K562 (cell line): ENCODE measurements around the gene C11orf58. TPM values are rescaled to one million over a fixed set of nuclear protein-coding genes. Genes with fewer than 3 reads are reported as not detected.

Experiments used
- BRD4 ChIP-seq: fragments of 200-600 bp; sonication (generic); IDR thresholded peaks from 2 replicates; pipeline ENCODE4 v1.6.1; 2017; ENCODE audit warnings: inconsistent platforms
- HOMEZ ChIP-seq: fragments of 250-450 bp; sonication (Bioruptor Pico); IDR thresholded peaks from 2 replicates; pipeline ENCODE4 v1.4.0; 2020; ENCODE audit warnings: mild to moderate bottlenecking, moderate library complexity
- HOXB6 ChIP-seq: fragments of 250-450 bp; sonication (Bioruptor Pico); IDR thresholded peaks from 2 replicates; pipeline ENCODE4 v1.5.1; 2022; ENCODE audit warnings: mild to moderate bottlenecking, borderline replicate concordance
- KAT7 ChIP-seq: sonication (generic); formaldehyde crosslinking; IDR thresholded peaks from 2 replicates; pipeline ENCODE4 v1.8.0; 2022; ENCODE audit warnings: missing genetic modification reagents, mild to moderate bottlenecking, borderline replicate concordance
- POLR2G ChIP-seq: fragments of 200-400 bp; formaldehyde crosslinking; IDR thresholded peaks from 2 replicates; pipeline ENCODE4 v1.6.1; 2017; ENCODE audit warnings: low read depth, mild to moderate bottlenecking, antibody characterized with exemption, low read length, moderate library complexity
- POLR3A ChIP-seq: IDR thresholded peaks from 2 replicates; pipeline ENCODE4 v1.6.1; 2011; ENCODE audit warnings: borderline replicate concordance, mild to moderate bottlenecking, moderate library complexity; ENCODE audit not compliant: insufficient read length, insufficient read depth; ENCODE audit errors: extremely low read depth
- PTBP1 ChIP-seq: fragments of 200-400 bp; formaldehyde crosslinking; IDR thresholded peaks from 2 replicates; pipeline ENCODE4 v1.6.1; 2017; ENCODE audit warnings: low read depth, low read length
- RAD21 ChIP-seq, 2 experiments: fragments of 250-450 bp in 1 of 2; fragments of 450-650 bp in 1 of 2; sonication (Bioruptor Pico) in 1 of 2; formaldehyde crosslinking in 1 of 2; IDR thresholded peaks in 1 of 2; conservative IDR thresholded peaks in 1 of 2; 2 replicates each; pipeline versions ENCODE4 v1.4.0 to v1.8.0; 2020 to 2022; ENCODE audit warnings: mild to moderate bottlenecking in 2 of 2, moderate library complexity in 1 of 2
- XRCC5 ChIP-seq: fragments of 200-400 bp; formaldehyde crosslinking; IDR thresholded peaks from 2 replicates; pipeline ENCODE4 v1.6.1; 2017; ENCODE audit warnings: low read depth, mild to moderate bottlenecking, low read length
- polyA plus RNA-seq, 8 experiments: library from polyadenylated mRNA; depleted of rRNA in 4 of 8; stranded (reverse) in 5 of 8; unstranded in 3 of 8; fragments of >200 nt; fragmentation: Nextera tagmentation in 2 of 8; fragmentation: Illumina TruSeq in 1 of 8; extraction: Ambion mirVana in 2 of 8; extraction: Trizol in 1 of 8; gene quantifications; 2 replicates each; pipeline versions ENCODE4 v1.2.1 to v1.2.3, GENCODE V29; 2011 to 2014; ENCODE audit warnings: inconsistent platforms in 1 of 8, missing spikeins in 1 of 8
- total RNA-seq, 7 experiments: library from RNA; depleted of rRNA in 6 of 7; stranded (reverse); fragments of >200 nt in 6 of 7; fragmentation: Illumina TruSeq in 2 of 7; extraction: Trizol in 2 of 7; gene quantifications; 2 replicates each; pipeline versions ENCODE4 v1.2.1 to v1.2.3, GENCODE V29; 2011 to 2021; ENCODE audit warnings: low replicate concordance in 1 of 7
- TF ChIP-seq, protein P1 (sequence below), 2 experiments: fragments of 450-650 bp; formaldehyde crosslinking in 1 of 2; IDR thresholded peaks; 2 replicates each; pipeline versions ENCODE4 v1.4.0 to v1.6.1; 2014 to 2020; ENCODE audit warnings: mild to moderate bottlenecking in 2 of 2, borderline replicate concordance in 1 of 2, low read depth in 1 of 2
- TF ChIP-seq, protein P2 (sequence below), 2 experiments: IDR thresholded peaks; 2 replicates each; pipeline ENCODE4 v1.6.1; 2011; ENCODE audit warnings: borderline replicate concordance in 1 of 2, control low read depth in 1 of 2, low read depth in 1 of 2, low read length in 1 of 2, mild to moderate bottlenecking in 1 of 2, mixed read lengths in 1 of 2, moderate library complexity in 1 of 2; ENCODE audit not compliant: insufficient read depth in 1 of 2, insufficient read length in 1 of 2, poor library complexity in 1 of 2, severe bottlenecking in 1 of 2; ENCODE audit errors: extremely low read depth in 1 of 2

The C11orf58 gene
- total and polyA plus RNA-seq, 9 of the 15 experiments (the other 6 are each of a cell fraction or from before 2014, with no cell fraction given): 104 to 421 (median 247) TPM

DNA sequence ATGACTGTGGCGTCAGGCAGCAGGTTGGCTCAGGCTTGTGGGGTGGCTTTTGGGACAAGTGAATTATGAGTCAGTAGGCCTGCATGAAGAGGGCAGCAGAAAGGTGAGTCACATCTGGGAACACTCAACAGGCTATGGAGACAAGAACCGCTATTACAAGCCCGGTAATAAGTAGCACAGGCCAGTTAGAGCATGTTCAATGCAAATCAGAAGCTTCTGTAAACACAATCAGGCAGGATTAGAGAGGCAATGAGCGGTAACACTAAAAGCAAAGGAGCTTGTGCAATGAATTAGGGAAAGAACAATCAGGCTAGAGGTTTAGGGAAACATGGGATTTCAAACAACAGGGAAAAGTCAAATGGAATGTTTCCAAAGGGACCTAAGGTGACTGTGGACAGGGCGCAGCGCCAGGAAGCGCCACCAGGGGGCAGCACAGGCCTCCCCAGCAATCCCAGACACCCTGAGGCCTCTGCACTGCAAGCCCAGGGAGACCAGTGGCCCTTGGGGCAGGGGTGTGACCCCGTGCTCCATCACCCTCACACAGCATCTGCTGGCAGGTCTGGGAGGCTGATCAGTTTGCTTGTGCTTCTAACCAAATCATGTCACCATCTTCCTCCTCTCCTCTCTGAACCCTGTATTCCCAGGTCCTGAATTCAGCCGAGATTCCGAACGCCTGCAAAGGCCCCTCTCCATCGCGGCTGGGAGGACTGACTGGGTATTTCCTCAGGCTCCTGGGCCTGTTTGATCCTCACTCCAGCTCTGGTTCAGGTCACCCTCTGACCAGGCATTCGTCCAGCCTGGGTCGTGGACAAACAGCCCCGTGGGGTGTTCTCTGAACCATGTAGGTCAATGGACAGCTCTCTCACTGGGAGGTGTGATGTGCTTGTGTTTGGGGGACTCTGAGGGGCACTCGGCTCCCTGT, 50.0 kb downstream of the C11orf58 start (continued):
- TF ChIP-seq, protein P1, sequence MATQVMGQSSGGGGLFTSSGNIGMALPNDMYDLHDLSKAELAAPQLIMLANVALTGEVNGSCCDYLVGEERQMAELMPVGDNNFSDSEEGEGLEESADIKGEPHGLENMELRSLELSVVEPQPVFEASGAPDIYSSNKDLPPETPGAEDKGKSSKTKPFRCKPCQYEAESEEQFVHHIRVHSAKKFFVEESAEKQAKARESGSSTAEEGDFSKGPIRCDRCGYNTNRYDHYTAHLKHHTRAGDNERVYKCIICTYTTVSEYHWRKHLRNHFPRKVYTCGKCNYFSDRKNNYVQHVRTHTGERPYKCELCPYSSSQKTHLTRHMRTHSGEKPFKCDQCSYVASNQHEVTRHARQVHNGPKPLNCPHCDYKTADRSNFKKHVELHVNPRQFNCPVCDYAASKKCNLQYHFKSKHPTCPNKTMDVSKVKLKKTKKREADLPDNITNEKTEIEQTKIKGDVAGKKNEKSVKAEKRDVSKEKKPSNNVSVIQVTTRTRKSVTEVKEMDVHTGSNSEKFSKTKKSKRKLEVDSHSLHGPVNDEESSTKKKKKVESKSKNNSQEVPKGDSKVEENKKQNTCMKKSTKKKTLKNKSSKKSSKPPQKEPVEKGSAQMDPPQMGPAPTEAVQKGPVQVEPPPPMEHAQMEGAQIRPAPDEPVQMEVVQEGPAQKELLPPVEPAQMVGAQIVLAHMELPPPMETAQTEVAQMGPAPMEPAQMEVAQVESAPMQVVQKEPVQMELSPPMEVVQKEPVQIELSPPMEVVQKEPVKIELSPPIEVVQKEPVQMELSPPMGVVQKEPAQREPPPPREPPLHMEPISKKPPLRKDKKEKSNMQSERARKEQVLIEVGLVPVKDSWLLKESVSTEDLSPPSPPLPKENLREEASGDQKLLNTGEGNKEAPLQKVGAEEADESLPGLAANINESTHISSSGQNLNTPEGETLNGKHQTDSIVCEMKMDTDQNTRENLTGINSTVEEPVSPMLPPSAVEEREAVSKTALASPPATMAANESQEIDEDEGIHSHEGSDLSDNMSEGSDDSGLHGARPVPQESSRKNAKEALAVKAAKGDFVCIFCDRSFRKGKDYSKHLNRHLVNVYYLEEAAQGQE (IDR thresholded peaks at IDR 0.05; ENCODE audit: borderline replicate concordance): peak; percentile 62
- TF ChIP-seq, protein P1 (CRISPR knock-in tag; IDR thresholded peaks at IDR 0.05; ENCODE audit: low read depth): no peak
- TF ChIP-seq POLR2G (no peak), KAT7 (CRISPR knock-in tag) (no peak), RAD21 (CRISPR knock-in tag; conservative IDR thresholded peaks at IDR 0.05 in 1 of 2, IDR thresholded peaks at IDR 0.05 in 1 of 2) (peak; percentile 68 to 88), XRCC5 (no peak), POLR3A (no peak), HOMEZ (CRISPR knock-in tag) (no peak), BRD4 (no peak), PTBP1 (no peak), HOXB6 (no peak)
- TF ChIP-seq, protein P2, sequence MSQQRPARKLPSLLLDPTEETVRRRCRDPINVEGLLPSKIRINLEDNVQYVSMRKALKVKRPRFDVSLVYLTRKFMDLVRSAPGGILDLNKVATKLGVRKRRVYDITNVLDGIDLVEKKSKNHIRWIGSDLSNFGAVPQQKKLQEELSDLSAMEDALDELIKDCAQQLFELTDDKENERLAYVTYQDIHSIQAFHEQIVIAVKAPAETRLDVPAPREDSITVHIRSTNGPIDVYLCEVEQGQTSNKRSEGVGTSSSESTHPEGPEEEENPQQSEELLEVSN (IDR thresholded peaks at IDR 0.05; ENCODE audit: borderline replicate concordance in 1 of 2, extremely low read depth in 1 of 2, insufficient read depth in 1 of 2, insufficient read length in 1 of 2, low read depth in 1 of 2, low read length in 1 of 2, poor library complexity in 1 of 2, severe bottlenecking in 1 of 2): no peak
